GM18499 (cell line): Measurements from ENCODE around the gene SHH.

Experiments
- ATAC-seq: cut with Tn5 transposase; IDR thresholded peaks from one replicate; pipeline ENCODE4 v1.9.1; 2021; ENCODE audit warnings: moderate number of reproducible peaks; ENCODE audit not compliant: insufficient read depth, unreplicated experiment

The SHH gene

GRCh38 chr7:155811895-155812761 is at the start of gene SHH:
TSS of gene SHH (minus strand) at chr7:155812463. CDS start at chr7:155812122, 341 bp downstream.
- ATAC-seq = no peak

DNA sequence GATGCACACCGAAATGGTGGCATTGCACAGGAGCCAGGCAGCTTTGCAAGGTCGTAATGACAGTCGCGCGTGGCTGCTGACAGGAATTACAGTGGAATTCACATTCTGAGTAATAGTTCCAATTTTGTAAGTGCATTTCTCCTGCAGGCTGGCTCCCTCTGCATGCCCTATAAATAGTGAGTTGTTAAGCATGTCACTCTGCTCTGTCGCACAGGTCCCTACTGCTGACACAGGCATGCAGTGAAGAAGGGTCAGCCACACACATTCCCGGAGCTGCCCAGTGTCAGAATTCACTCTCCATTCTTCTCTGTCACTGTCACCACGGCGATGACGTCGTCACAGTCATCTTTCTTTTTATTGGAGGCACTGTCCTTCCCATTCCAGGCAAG is 49.2 kb upstream of the SHH start:
- no peak for ATAC-seq

GRCh38 chr7:155860840-155861479 is 48.7 kb upstream of the SHH start:
- no peak for ATAC-seq

GRCh38 chr7:155860461-155860839 is 48.2 kb upstream of the SHH start:
- no peak for ATAC-seq

GRCh38 chr7:155858521-155859061 is 46.3 kb upstream of the SHH start:
- ATAC-seq = no peak

DNA sequence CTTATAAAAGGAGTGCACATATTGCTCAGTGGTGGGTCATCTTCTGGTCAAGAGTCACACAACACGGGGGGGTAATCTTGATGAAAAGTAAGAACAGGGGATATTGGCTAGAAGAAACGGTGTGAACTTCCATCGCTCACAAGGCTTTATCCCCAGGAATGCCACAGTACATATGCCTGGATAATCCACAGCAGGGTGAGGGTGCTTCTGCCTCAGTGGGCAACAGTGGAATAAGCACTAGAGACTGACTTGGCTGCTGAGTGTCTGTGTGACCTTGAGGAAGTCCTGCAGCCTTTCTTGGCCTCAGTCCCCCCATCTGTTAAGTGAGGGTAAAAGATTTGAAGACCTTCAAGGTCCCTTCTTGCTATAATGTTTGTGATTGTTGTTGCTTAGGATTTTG is 44.9 kb upstream of the SHH start:
- no peak for ATAC-seq

DNA sequence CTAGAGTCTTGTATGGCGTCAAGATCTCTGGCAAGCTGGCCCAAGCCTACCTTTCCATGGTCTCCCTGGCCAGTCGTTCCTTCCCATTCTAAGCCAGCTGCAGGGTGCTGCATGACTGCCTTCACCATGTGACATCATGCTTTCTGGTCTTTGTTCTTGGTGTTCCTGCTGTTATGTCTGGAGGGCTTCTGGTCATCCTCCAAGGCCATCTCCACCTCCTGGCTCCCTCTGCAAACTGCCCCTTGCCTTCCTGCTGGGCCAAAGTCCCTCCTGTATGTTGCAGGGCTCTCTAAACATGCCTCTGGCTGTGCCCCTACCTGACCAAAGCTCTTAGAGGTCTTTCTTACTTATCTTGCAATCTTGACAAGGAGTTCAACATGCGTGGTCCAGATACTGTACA is 44.4 kb upstream of the SHH start:
- no peak for ATAC-seq

GRCh38 chr7:155852426-155853301 is 40.4 kb upstream of the SHH start:
- ATAC-seq = no peak

- no peak for ATAC-seq
Observed at GRCh38 chr7:155851892-155852291, 39.6 kb upstream of the SHH start.

DNA sequence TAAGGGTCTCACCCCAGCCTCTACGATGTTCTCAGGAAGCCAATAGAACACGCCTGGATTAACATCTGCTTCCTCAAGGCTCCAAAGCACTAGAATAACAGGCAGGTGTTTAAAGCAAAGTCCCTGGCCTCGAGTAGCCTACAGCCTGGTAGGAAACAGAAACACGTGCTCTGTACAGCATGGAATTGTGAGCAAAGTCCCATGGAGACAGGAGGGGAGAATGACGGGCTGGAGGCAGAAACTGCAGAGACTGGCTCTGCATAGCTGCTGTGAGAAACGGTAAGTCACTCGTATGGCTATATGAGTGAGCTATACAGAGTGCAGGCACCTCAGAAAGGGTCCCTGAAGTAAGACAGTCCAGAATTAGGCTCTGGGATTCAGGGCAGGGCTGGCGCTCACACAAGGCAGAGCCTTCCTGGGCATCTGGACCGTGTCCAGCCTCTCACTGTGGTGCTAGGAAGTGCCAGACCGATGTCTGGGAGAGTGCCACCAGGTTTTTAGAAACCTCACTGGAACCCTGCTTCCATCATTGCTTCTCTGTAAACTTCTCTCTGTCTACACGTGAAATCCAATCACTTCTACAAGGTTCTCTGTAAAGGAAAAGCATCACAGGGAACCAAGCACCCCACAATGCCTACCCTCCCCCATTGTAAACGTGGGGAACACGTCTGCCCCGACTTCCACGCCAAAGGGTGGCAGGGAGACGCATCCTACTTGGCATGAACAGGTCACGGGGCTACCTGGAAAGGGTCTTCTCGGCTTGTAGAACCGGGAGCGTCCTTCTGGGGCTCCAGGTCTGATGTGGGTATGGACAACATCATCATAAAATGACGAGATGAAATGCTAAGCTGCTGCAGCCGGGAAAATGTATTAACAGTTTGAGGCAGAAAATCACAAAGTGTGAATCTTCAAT is 38.8 kb upstream of the SHH start:
- no peak for ATAC-seq

DNA sequence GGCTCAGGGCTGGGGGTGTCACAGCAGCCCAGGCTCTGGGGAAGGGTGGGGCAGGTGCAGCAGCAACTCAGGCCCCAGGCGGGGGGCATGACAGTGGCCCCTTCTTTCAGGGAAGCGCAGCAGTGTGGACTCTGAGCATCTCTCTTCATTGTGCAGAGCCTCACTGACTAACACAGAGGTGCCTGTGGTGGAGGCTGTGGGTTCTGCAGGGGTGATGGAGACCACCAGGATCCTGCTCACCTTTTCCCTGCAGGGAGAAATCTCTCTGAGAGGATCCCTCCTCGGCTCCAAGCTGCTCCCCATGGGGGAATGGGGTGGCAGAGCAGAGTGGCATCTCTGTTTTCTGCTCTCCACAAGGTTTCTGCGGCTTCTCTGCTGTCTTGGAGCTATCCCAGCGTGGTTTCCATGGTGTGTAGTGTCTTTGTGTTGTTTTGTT is 37.8 kb upstream of the SHH start:
- no peak for ATAC-seq

DNA sequence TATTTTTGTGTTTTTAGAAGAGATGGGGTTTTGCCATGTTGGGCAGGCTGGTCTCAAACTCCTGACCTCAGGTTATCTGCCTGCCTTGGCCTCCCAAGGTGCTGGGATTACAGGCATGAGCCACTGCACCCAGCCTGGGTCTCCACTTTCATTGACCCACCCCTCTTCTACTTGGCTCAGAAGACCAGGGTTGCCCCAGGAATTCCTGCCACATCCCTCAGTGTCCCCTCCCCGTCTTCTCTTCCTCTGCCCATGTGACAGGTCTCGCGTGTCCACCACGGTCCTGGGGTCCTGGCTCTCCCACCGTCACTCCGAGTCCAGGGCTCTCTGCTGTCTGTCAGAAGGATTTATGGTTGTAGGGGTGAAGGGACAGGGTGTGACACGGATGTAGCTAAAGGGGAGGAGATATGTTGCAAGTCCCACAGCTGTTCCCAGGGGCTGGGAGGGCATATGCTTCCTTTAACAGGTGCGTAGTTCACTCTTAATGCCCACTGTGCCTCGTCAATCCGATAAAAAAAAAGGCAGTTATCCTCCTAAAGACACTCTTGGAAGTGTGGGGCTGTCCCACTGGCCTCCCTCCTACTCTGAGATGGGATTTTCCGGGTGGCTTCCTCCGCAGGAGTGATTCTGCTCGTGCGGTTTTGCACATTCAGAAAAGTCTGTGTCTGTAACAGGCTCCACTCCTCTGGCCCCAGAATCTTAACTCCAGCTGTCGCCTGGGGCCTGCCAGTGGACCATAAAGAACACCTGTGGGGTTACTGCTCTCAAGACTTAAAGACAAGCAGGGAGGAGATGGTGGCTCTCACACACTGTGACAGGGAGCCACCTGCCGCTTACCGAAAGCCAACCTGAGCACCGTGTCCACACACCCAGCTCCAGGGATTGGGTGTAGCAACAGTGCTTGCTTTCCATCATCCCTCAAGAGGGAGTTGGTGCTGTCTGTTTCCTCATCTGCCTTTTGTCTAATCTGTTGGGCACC is 36.7 kb upstream of the SHH start:
- no peak for ATAC-seq

GRCh38 chr7:155847821-155848435 is 35.7 kb upstream of the SHH start:
- no peak for ATAC-seq

- no peak for ATAC-seq
Observed at GRCh38 chr7:155846936-155847335, 34.7 kb upstream of the SHH start.

GRCh38 chr7:155846156-155846555 is 33.9 kb upstream of the SHH start:
- ATAC-seq = no peak

GRCh38 chr7:155845226-155845625 is 33.0 kb upstream of the SHH start:
- ATAC-seq = no peak

GRCh38 chr7:155844526-155844925 is 32.3 kb upstream of the SHH start:
- ATAC-seq = no peak

DNA sequence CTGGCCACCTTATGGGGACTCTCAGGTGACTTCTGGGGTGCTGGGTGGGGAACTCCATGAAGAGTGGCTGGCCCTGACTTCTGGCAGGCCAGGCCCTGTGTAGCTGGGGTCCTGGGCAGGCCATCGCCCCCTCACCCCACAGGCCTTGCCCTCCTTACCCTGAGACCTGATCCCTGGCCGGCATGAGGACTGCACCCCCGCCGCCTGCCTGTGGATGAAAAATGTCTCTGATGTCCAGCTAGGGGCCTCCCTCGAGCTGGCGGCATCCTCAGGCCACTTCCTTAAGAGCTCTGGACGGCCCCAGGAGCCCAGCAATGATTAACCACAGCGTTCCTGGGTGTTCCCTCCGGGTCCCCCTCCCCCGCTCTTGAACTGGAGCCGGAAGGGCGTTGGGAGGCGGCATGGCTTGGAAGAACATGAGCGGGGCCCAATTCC is 31.8 kb upstream of the SHH start:
- ATAC-seq = no peak
